KMS-11 (cell line): ENCODE results near the gene NUP98.
"Not testable (repeated sequence)": the region's sequence is repeated elsewhere in the genome, so short reads cannot be mapped to it uniquely, and the experiment has no call there.

Experiments
- H2AFZ ChIP-seq: fragments of 200-600 bp; sonication (generic); 2 replicates; pipeline ENCODE4 v1.6.1; 2016; ENCODE audit warnings: antibody characterized with exemption, mixed run types, low read depth
- H3K27ac ChIP-seq: fragments of 200-600 bp; sonication (generic); 2 replicates; pipeline ENCODE4 v1.6.1; 2016; ENCODE audit warnings: mild to moderate bottlenecking, mixed run types
- H3K27me3 ChIP-seq: fragments of 200-600 bp; sonication (generic); 2 replicates; pipeline ENCODE4 v1.6.1; 2017; ENCODE audit warnings: mild to moderate bottlenecking, low read depth, mixed run types, moderate library complexity; ENCODE audit not compliant: insufficient read depth
- H3K36me3 ChIP-seq: fragments of 200-600 bp; sonication (generic); 2 replicates; pipeline ENCODE4 v1.6.1; 2017; ENCODE audit warnings: mild to moderate bottlenecking, mixed run types; ENCODE audit not compliant: insufficient read depth
- H3K4me1 ChIP-seq: fragments of 200-600 bp; sonication (generic); 2 replicates; pipeline ENCODE4 v1.6.1; 2016; ENCODE audit warnings: mild to moderate bottlenecking, low read depth, mixed run types; ENCODE audit not compliant: poor library complexity, severe bottlenecking
- H3K4me2 ChIP-seq: fragments of 200-600 bp; sonication (generic); 2 replicates; pipeline ENCODE4 v1.7.0; 2016; ENCODE audit warnings: mild to moderate bottlenecking, mixed run types
- H3K4me3 ChIP-seq: fragments of 200-600 bp; sonication (generic); IDR thresholded peaks from 2 replicates; pipeline ENCODE4 v1.6.1; 2017; ENCODE audit warnings: low read depth, low read length, mixed read lengths; ENCODE audit not compliant: insufficient read depth
- H3K79me2 ChIP-seq: fragments of 200-600 bp; sonication (generic); 2 replicates; pipeline ENCODE4 v1.6.1; 2016; ENCODE audit warnings: low read depth, mixed run types; ENCODE audit not compliant: insufficient read depth
- H3K9ac ChIP-seq: fragments of 200-600 bp; sonication (generic); 2 replicates; pipeline ENCODE4 v1.6.1; 2016; ENCODE audit warnings: mild to moderate bottlenecking, mixed run types
- H4K20me1 ChIP-seq: fragments of 200-600 bp; sonication (generic); 2 replicates; pipeline ENCODE4 v1.6.1; 2016; ENCODE audit warnings: mild to moderate bottlenecking, mixed run types; ENCODE audit not compliant: insufficient read depth
- CTCF ChIP-seq: fragments of 200-600 bp; sonication (generic); conservative IDR thresholded peaks from 2 replicates; pipeline ENCODE4 v1.6.1; 2017; ENCODE audit warnings: low read depth, mild to moderate bottlenecking, antibody characterized with exemption, low read length, moderate library complexity, mixed read lengths

NUP98 gene

GRCh38 chr11:3775736-3776406, 21.5 kb downstream of the NUP98 start:
- peaks cover 14% of the 10 kb centered on the region; the same call in 1 of the 2 replicates for H3K79me2 ChIP-seq

GRCh38 chr11:3773180-3773579, 24.2 kb downstream of the NUP98 start:
- Histone ChIP-seq H3K27ac (no peak overlapping the region), H3K36me3 (peaks cover 22% of the 10 kb centered on the region; the same call in 1 of the 2 replicates), H3K9ac (no peak overlapping the region), H3K4me1 (no peaks in the 10 kb centered on the region), H3K4me3 (no peak overlapping the region), H3K79me2 (no peaks in the 10 kb centered on the region), H3K4me2 (no peak overlapping the region), H3K27me3 (no peaks in the 10 kb centered on the region), H2AFZ (no peak overlapping the region), H4K20me1 (no peaks in the 10 kb centered on the region)
- no peak for TF ChIP-seq CTCF

More at GRCh38 chr11:3775736-3776406, 21.5 kb downstream of the NUP98 start:
- Histone ChIP-seq H4K20me1 (no peaks in the 10 kb centered on the region), H3K36me3 (peaks cover 27% of the 10 kb centered on the region; the same call in 1 of the 2 replicates), H3K9ac (no peak overlapping the region), H3K4me2 (no peak overlapping the region), H3K4me3 (no peak overlapping the region), H2AFZ (no peak overlapping the region), H3K4me1 (no peaks in the 10 kb centered on the region), H3K27ac (no peak overlapping the region), H3K27me3 (no peaks in the 10 kb centered on the region)
- no peak for TF ChIP-seq CTCF

GRCh38 chr11:3767536-3767935, 29.8 kb downstream of the NUP98 start:
- no peak overlapping the region for H3K4me2 ChIP-seq

GRCh38 chr11:3766836-3767235, 30.5 kb downstream of the NUP98 start:
- H3K4me1 ChIP-seq, H3K4me3 ChIP-seq, H3K27ac ChIP-seq, H3K79me2 ChIP-seq, H2AFZ ChIP-seq, H3K4me2 ChIP-seq, H4K20me1 ChIP-seq, H3K27me3 ChIP-seq, H3K9ac ChIP-seq: not testable (repeated sequence)
- H3K36me3 ChIP-seq: peaks cover 14% of the 10 kb centered on the region; the same call in 1 of the 2 replicates

More at GRCh38 chr11:3767536-3767935, 29.8 kb downstream of the NUP98 start:
- H3K79me2 ChIP-seq: 0 out of 2 replicates have a peak, but pooled peaks cover 5% of the 10 kb centered on the region
- H3K27me3 ChIP-seq: no peaks in the 10 kb centered on the region
- H4K20me1 ChIP-seq: no peaks in the 10 kb centered on the region
- no peaks in the 10 kb centered on the region for H3K4me1 ChIP-seq
- no peak overlapping the region for H3K9ac ChIP-seq
- H3K27ac ChIP-seq: no peak overlapping the region
- H3K4me3 ChIP-seq: no peak overlapping the region
- H3K36me3 ChIP-seq: peaks cover 14% of the 10 kb centered on the region; the same call in 1 of the 2 replicates
- no peak for TF ChIP-seq CTCF
- H2AFZ ChIP-seq: no peak overlapping the region

- TF ChIP-seq CTCF: no peak
- H3K4me2 ChIP-seq: no peak overlapping the region
- H4K20me1 ChIP-seq: no peaks in the 10 kb centered on the region
- H3K4me3 ChIP-seq: no peak overlapping the region
- no peak overlapping the region for H3K9ac ChIP-seq
- no peaks in the 10 kb centered on the region for H3K27me3 ChIP-seq
- no peaks in the 10 kb centered on the region for H3K4me1 ChIP-seq
- H3K36me3 ChIP-seq: peaks cover 24% of the 10 kb centered on the region; the same call in 1 of the 2 replicates
- 0 out of 2 replicates have a peak, but pooled peaks cover 5% of the 10 kb centered on the region for H3K79me2 ChIP-seq
- no peak overlapping the region for H3K27ac ChIP-seq
- no peak overlapping the region for H2AFZ ChIP-seq
These were observed 33.1 kb downstream of the NUP98 start for GRCh38 chr11:3764266-3764665.
